ENCODE data around the gene POU6F2. TPM values are rescaled to one million over a fixed set of nuclear protein-coding genes. Genes with fewer than 3 reads are reported as not detected.

POU6F2 gene
- total and polyA plus RNA-seq, 2 experiments from 2014 or later: 7.2 to 7.3 TPM

DNA sequence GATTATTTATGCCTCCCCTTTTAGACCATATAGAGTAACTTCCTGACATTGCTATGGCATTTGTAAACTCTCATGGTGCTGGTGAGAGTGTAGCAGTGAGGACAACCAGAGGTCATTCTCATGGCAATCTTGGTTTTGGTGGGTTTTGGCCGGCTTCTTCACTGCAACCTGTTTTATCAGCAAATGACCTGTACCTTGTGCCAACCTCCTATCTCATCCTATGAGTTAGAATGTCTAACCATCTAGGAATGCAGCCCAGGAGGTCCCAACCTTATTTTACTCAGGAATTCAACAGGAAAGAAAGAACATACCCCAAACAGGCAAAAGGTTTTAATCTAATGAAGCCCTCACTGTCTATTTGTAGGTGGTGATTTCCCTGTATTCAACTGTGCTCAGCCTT lies 383.1 kb downstream of the POU6F2 start (continued):
- TF ChIP-seq, protein P1, sequence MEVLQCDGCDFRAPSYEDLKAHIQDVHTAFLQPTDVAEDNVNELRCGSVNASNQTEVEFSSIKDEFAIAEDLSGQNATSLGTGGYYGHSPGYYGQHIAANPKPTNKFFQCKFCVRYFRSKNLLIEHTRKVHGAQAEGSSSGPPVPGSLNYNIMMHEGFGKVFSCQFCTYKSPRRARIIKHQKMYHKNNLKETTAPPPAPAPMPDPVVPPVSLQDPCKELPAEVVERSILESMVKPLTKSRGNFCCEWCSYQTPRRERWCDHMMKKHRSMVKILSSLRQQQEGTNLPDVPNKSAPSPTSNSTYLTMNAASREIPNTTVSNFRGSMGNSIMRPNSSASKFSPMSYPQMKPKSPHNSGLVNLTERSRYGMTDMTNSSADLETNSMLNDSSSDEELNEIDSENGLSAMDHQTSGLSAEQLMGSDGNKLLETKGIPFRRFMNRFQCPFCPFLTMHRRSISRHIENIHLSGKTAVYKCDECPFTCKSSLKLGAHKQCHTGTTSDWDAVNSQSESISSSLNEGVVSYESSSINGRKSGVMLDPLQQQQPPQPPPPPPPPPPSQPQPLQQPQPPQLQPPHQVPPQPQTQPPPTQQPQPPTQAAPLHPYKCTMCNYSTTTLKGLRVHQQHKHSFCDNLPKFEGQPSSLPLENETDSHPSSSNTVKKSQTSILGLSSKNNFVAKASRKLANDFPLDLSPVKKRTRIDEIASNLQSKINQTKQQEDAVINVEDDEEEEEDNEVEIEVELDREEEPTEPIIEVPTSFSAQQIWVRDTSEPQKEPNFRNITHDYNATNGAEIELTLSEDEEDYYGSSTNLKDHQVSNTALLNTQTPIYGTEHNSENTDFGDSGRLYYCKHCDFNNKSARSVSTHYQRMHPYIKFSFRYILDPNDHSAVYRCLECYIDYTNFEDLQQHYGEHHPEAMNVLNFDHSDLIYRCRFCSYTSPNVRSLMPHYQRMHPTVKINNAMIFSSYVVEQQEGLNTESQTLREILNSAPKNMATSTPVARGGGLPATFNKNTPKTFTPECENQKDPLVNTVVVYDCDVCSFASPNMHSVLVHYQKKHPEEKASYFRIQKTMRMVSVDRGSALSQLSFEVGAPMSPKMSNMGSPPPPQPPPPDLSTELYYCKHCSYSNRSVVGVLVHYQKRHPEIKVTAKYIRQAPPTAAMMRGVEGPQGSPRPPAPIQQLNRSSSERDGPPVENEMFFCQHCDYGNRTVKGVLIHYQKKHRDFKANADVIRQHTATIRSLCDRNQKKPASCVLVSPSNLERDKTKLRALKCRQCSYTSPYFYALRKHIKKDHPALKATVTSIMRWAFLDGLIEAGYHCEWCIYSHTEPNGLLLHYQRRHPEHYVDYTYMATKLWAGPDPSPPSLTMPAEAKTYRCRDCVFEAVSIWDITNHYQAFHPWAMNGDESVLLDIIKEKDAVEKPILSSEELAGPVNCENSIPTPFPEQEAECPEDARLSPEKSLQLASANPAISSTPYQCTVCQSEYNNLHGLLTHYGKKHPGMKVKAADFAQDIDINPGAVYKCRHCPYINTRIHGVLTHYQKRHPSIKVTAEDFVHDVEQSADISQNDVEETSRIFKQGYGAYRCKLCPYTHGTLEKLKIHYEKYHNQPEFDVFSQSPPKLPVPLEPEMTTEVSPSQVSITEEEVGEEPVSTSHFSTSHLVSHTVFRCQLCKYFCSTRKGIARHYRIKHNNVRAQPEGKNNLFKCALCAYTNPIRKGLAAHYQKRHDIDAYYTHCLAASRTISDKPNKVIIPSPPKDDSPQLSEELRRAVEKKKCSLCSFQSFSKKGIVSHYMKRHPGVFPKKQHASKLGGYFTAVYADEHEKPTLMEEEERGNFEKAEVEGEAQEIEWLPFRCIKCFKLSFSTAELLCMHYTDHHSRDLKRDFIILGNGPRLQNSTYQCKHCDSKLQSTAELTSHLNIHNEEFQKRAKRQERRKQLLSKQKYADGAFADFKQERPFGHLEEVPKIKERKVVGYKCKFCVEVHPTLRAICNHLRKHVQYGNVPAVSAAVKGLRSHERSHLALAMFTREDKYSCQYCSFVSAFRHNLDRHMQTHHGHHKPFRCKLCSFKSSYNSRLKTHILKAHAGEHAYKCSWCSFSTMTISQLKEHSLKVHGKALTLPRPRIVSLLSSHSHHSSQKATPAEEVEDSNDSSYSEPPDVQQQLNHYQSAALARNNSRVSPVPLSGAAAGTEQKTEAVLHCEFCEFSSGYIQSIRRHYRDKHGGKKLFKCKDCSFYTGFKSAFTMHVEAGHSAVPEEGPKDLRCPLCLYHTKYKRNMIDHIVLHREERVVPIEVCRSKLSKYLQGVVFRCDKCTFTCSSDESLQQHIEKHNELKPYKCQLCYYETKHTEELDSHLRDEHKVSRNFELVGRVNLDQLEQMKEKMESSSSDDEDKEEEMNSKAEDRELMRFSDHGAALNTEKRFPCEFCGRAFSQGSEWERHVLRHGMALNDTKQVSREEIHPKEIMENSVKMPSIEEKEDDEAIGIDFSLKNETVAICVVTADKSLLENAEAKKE (CRISPR knock-in tag; IDR thresholded peaks at IDR 0.05): no peak
- TF ChIP-seq STAT1 (IDR thresholded peaks at IDR 0.05; ENCODE audit: unreplicated experiment): no peak
- TF ChIP-seq ZNF331 (CRISPR knock-in tag; IDR thresholded peaks at IDR 0.05; ENCODE audit: low read depth): no peak
- no peak for TF ChIP-seq NANOG (IDR thresholded peaks at IDR 0.05; ENCODE audit: borderline replicate concordance)

DNA sequence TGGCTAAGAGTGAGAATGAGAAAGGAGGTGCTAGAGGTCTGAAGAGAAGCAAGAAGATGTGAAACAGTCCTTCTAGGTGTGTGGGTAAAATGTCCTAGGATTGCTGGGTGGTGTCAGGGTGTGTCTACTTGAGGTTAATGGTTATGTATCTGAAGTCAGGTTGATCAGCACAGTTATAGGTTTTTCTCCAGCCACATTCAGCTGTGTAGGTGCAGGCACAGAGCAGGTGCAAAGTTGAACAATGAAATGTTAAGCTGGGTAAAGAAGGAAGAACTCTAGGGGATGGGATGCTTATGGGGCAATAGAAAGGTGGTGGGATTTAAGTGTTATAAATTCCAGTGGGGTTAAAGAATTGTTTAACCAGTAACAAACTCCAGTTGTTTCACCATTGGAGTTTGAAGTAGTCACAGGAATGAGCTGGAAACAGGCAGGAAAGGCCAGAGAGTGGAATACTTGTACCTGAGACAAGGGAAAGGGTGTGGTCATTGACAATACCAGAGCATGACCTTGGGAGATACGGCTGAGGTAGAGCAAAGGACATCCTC lies 388.1 kb downstream of the POU6F2 start:
- peaks cover 4% of the 10 kb centered on the region; the same call in 1 of the 3 replicates for H3K36me3 Mint-ChIP-seq (ENCODE audit: low read depth)
- H3K4me1 ChIP-seq (ENCODE audit: insufficient read depth): peaks cover 5% of the 10 kb centered on the region; the same call in 1 of the 2 replicates
- H3K27ac ChIP-seq (ENCODE audit: low read depth): no peak overlapping the region
- no peak overlapping the region for H3K27ac Mint-ChIP-seq
- H3K4me3 ChIP-seq: no peak overlapping the region
- H3K9me3 Mint-ChIP-seq: peaks cover 4% of the 10 kb centered on the region; the same call in 1 of the 3 replicates
- no peak overlapping the region for H3K4me2 ChIP-seq
- H2AFZ ChIP-seq: no peak overlapping the region
- no peaks in the 10 kb centered on the region for H4K20me1 ChIP-seq (replicated peaks; ENCODE audit: insufficient read depth)
- H3K27me3 Mint-ChIP-seq (ENCODE audit: insufficient read depth, low read depth, poor library complexity): peaks cover 6% of the 10 kb centered on the region
- ATAC-seq (no peak), DNase-seq (ENCODE audit: low spot score) (no peak)
- no peak overlapping the region for H3K4me3 Mint-ChIP-seq
- H3K4me1 Mint-ChIP-seq: peaks cover under 1% of the 10 kb centered on the region; the same call in 1 of the 3 replicates
- H3F3A ChIP-seq (replicated peaks; ENCODE audit: low read depth): no peaks in the 10 kb centered on the region
- no peaks in the 10 kb centered on the region for H3K27me3 ChIP-seq (ENCODE audit: insufficient read depth)
- H3K36me3 ChIP-seq (ENCODE audit: insufficient read depth): no peaks in the 10 kb centered on the region
- no peaks in the 10 kb centered on the region for H3K79me2 ChIP-seq (replicated peaks; ENCODE audit: insufficient read depth)
- 0 out of 2 replicates have a peak, but pooled peaks cover 23% of the 10 kb centered on the region for H3K9me2 ChIP-seq (ENCODE audit: insufficient read depth)
- TF ChIP-seq, protein P1 (CRISPR knock-in tag; IDR thresholded peaks at IDR 0.05): no peak
- TF ChIP-seq STAT1 (IDR thresholded peaks at IDR 0.05; ENCODE audit: unreplicated experiment) (no peak), JUNB (IDR thresholded peaks at IDR 0.05; ENCODE audit: unreplicated experiment) (no peak), EZH2 (IDR thresholded peaks at IDR 0.05; ENCODE audit: low read depth, unreplicated experiment) (no peak), NANOG (IDR thresholded peaks at IDR 0.05; ENCODE audit: borderline replicate concordance) (no peak), ZNF331 (CRISPR knock-in tag; IDR thresholded peaks at IDR 0.05; ENCODE audit: low read depth) (no peak)

Measured in GM23338 (cell line).